T-helper 2 cell treated with Interferon-gamma antibody and Interleukin-4, amounts not matched to agents 100 ng/mL and 5 ng/mL, for 36 hours (primary cell): ENCODE measurements around the gene NREP. TPM values are rescaled to one million over a fixed set of nuclear protein-coding genes. Genes with fewer than 3 reads are reported as not detected.

Experiments
- intact Hi-C: fragments of 100-400 bp; cut with micrococcal nuclease; formaldehyde crosslinking; loops from one replicate; pipeline ENCODE4 v1.15.1; 2023
- total RNA-seq: library from RNA; stranded (reverse); gene quantifications from 2 replicates; pipeline ENCODE4 v1.2.3, GENCODE V29; 2022

The NREP gene
- total RNA-seq, 1 donor from 2014 or later: 30.3 TPM

DNA sequence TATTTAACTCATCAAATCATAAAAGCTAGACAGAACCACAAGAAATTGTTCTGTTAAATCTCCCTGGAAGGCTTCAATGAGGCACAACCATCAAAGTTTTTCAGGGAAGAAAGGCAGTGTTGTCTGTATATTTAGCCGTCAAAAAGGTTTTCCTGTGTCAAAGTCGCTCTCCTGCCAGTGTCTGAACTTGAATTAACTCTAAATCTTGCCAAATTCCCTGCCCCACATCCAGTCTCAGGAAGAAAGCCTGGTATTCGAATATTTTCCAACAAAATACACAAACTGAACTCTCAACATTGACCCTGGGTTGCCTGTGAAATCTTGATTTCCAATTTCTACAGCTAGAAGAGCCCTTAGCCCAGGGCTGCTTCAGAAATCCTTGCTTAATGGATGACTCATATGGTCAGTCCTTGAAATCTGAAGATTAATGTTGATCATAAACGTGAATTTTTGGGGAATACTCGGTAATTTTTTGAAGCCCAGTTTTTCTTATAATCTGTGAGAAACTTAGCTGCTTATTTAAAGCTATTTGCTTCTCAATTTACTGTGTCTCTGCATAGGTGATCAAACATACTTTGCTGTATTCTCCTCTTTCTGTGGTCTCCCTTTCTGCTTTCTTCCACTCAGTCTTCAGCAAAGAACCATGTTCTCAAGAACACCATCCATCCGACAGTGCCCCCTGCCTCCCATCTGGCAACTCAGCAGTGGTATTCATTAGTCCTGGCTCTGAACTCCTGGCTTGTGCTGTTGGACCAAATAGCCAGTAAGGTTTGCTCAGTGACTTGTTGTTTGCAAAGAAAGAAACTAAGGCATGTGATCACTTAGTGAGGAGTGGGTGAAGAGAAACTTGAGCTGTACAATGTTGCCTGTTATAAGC, 58.9 kb downstream of the NREP start:
- intact Hi-C loops: no loop called here

DNA sequence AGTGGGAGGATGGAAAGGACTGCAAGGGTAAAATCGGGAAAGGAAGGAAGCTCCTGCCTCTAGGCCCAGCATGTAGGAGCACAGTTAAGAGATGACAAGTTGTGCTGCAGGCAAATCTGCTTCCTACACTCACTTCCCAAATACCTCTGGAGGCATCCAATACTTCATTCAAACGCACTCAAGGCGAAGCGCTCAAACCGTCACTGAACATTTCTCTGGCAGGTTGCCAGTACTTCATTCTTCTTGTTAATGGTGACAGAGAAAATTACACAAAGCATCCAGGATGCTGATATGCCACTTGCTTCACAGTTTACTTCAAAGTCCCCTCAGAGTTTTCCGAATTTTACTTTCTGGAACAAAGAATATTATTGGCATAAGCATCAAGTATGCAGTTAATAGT, 59.8 kb downstream of the NREP start:
- intact Hi-C loops: no loop called here

DNA sequence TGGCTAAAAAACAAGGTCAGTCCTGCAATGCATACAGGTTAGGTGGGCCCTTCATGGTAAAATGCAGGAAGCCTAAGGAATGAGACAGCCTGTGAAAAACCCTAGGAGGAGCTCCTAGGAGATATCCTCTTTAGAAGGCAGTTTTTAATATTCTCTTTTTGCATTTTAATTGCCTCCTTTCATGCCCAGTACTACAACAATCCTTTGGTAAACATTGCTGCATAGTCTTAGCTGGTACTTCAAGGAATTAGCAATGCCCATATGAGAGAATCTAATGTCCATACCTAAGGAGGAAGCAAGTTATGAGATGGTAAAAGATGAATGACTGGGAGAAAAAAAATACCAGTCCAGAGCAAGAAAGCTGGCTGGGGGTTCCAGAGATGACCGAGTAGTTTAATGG, 61.0 kb downstream of the NREP start:
- intact Hi-C loops: no loop called here

DNA sequence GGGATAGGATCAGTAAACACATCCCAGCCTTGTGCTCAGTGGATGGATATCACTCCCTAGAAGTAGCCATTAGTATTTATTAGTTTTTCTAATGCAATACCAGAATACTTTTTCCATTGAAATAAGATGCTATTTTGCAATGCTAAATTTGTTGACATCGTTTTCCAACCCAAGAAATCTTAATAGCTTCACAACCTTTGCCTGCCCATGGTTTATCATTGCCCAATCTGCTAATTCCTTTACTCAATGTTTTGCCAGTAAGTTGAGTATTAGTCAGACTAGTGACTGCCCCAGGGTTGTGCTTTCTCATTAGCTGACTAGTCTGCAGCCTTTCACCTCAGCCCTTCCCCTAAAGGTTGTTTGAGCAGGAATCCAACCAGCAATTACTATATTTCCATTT, 62.9 kb downstream of the NREP start:
- intact Hi-C loops: no loop called here

DNA sequence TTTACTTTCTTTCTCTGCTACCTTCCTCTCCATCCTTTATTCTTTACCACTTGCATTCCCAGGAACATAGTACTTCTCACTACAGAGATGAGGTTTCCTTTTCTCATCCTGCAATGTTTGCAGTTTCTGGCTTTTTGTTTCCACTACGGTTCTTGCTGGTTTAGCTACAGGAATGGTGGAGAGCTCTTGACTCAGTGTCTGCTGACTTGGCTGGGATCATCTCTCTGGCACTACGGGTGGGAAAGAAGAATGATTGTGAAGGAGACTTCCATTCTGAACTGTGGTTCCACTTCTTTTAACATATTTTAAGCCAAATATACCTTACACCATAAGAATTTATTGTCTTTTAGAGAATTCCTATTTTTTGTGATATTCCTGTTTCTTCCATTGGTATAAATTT, 65.1 kb downstream of the NREP start:
- intact Hi-C loops: no loop called here

DNA sequence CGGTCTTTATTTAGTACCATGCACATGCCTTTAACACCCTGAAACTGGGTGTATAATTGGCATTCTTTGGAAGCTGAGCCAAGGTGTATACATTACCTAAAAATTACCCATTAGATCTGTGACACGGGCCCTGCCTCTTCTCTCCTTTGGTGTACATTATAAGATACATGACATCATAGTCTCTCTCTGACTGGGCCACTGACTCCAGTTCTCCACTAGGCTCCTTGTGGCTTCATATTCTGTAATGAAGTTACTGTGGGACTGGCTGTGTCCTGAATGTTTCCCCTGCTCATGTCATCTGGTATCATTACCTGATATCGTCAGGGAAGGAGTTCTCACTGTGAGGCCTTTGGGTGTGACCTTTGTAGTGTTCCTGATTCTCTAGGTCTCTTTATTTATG, 65.5 kb downstream of the NREP start:
- intact Hi-C loops: no loop called here

DNA sequence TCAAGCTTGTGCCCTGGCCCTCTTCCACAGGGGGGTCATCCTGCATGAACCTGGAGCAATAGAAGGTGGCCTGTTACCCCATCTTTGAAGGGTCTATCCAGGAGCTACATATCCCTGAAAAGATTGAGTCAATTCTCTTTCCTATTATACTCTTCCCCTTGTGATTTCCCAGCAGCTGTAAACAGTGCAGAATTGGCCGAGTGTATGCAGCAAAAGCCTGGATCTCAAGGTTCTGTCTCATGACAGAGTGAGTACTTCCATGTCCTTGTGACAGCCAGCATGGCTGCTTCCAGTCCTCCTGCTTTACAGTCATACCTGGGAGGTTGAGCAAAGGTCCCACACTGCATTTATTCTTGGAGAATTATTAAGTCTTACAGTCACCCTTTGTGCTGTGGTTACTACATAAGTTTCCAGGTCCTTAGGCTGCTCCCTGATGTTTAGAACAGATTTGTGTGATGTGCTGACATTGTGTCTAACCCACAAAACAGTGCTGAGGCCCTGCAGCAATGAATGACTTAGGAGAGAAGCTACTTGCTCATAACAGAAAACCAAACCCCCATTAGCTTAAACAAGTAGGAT, 67.5 kb downstream of the NREP start:
- intact Hi-C loops: loop anchor here (5.0 kb wide), 1 partner anchor 458 kb away; no protein-coding TSS in a partner anchor

DNA sequence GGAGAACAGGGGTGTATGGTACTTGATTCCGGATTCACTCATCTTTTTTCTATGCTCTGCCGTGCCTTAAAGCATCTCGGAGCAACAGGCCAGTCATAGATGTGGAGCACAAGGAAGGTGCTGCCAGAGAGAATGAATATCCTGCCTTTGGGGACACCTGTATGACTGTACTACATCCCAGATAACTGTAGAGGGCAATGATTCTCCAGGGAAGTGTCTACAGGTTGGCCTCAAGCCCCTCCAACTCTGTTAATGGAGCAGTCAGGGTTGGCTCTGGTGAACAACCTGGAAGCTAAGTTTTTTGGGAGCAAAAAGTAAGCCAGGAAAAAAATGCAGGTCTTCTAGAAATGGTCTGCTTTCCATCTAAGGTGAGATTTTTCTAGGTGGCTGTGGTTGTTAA, 71.0 kb downstream of the NREP start:
- intact Hi-C loops: loop anchor here (5.0 kb wide), 1 partner anchor 461 kb away; no protein-coding TSS in a partner anchor

DNA sequence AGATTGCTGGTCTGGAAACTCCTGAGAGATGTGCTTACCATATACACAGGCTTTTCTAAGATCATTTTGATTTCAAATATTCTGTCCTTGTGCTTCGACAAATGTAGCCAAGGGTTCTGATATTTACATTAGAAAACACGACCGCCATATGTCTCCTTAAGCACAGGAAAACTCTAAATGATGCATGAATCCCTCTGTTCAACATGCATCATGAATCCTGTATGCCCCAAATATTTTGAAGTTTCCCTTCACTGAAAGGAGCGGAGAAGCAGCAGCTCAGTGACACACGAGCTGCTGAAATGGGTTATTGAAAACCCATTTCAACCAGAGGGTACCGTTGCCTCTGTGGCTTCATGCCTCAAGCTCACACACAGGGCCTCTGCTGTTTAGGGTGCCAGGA, 74.4 kb downstream of the NREP start:
- intact Hi-C loops: no loop called here

DNA sequence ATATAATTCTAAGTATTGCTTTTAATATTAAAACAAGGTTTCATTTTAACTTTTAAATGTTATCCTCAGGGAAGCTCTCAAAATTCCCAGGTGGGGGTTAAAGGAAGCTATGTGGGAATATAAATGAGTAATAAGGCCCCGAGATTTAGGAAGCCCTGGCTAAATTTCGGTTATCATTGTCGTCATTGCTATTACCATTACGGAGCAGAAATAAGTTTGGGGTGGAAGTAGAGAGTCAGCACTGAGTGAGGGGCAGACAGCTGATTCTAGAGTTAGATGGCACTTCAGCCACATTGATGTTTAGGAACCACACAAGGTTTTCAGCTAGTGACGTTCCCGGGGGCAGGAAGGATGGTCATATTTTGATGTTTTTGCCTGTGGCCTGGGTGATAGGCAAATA, 74.9 kb downstream of the NREP start:
- intact Hi-C loops: no loop called here

DNA sequence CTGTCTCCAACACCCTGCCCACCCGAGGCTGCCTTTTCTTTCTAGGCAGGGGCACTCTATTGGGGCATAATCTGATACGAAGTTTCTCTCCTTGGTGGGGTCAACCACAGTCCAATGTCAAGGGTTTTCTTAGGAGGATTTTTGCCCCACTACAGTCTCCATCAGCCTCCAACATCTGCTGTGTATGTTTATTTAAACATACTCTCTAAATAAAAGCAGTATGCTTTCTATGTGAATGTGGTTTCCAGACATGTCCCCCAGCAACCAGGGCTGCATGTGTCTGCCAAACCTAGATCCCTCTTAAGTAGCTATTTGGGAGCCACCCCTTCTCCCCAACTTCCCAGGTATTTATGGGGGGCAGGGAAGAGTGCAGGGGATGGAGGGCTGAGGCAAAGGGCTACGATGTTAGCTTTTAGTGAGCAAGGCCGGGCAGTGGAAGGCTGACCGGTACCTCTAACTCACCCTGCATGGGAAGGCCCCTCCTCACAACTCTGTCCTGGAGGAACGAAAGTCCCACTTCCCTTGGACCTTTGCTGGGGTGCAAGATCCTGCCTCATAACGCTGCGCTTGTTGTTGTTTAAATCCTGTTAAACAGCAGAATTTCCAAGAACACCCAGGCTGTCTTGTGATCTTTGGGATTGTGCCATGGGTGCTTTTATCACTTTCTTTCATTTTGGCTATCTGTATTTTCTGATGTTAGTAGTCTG, 75.4 kb downstream of the NREP start:
- intact Hi-C loops: no loop called here

DNA sequence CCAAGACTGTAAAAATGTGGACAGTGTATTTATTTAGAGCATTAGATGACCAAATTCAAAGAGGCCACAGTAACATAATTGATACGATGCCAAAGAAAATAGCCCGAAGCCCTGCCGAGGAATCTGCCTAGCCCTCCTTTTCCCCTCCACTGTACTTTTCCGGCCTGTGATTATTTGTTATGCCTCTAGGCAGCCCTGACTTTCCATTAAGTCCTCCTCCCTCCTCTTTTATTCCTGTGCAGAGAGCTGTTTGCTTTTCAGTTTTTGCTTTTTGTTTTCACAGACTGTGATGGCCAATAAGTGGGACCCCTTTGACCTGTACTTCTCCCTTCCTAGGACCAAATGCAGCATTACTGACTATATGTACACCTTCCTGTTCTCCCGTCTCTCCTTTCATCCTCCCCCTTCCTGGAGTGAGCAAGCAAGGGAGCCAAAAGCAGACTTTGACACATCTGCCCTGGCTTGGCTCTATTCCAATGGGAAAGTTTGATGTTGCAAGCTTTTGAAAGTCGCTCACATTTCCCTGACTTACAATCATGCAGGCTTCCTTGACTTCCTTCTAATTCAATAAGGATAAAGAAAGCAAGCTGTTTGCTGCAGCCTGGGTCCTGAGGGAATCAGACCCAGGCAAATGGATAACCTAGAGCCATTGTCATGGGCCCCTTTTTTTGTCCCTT, 76.1 kb downstream of the NREP start:
- intact Hi-C loops: no loop called here

DNA sequence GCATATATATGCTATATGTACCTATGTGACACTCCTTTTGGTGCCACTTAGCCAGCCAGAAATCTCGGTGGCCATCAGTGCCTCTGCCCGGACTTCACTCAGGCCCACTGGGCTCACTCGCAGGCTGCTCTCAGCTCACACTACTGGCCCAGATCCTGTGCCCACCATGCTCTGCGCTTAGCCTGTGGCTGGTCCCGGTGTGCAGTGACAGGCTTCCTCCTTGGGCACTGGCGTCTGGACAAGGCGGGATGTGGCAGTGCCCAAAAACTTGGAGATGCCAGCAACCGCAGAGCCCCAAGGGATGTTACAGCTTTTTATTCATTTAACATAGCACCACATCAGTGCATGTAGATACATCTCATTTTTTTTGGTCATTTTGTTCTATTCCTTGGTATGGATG, 77.4 kb downstream of the NREP start:
- intact Hi-C loops: loop anchor here (10.0 kb wide), 1 partner anchor 125 kb away; no protein-coding TSS in a partner anchor

Other genes starting within 250 kb of the NREP start
- gene STARD4, start 244.7 kb downstream of the NREP start, total RNA-seq: 68.7 and 69.1 TPM in 2 replicates